NCI-H2196 (cell line): Measurements from ENCODE around the gene APBB3.
A peak's percentile ranks its signal among the peaks of the same experiment; 100 is the strongest.
"Not testable (repeated sequence)": the region's sequence is repeated elsewhere in the genome, so short reads cannot be mapped to it uniquely, and the experiment has no call there.

Experiments used
- DNase-seq: peaks from one replicate; lab custom pipeline; 2025; ENCODE audit not compliant: unreplicated experiment; lab: John Stamatoyannopoulos, UW

Gene APBB3

DNA sequence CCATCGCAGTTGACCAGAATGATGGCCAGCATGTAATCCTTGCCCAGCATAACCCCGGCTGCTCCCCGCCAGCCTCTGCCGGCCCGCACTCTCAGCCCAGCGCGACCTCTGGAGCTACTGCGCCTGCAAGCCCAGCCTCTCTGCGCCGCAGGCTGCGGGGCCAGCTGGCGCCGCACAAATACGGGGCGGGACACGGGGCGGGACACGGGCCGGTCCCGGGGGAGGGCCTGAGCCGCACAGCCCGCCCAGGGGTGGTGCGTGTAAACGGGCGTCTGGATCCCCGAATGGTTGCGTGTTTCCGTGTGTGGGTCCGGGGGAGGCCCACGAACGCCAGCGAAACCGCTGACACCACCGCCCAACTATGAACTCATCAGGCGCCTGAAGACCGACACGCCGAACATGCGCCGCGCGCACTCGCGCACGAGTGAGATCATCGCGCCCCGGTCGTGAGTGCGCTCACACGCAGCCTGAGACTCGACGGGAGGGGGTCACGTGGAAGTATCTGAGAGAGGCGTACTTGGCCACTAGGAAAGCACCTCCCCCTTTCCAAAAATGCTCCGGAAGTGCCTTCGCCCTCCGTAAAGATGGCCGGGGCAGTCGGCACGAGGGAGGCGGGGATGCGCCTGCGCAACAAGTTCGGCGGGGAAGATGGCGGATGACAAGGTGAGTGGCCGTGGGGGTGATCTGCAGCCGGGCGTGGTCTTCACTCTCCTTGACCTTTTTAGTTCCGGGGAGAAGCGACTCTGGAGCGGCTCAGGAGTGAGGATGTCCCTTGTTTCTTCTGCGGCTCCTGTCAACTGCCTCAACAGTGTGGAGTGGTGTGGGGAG lies at the start of gene APBB3, which contains the start of gene SLC35A4:
Gene APBB3, minus strand, starts transcription at position 403 of the 828 bp plus-strand sequence. Its CDS starts 353 bp downstream, at position 50.
Gene SLC35A4, plus strand, starts transcription at position 633 of the 828 bp plus-strand sequence. CDS start 2,342 bp downstream, outside the sequence.
- DNase-seq = peak; percentile 98

DNA sequence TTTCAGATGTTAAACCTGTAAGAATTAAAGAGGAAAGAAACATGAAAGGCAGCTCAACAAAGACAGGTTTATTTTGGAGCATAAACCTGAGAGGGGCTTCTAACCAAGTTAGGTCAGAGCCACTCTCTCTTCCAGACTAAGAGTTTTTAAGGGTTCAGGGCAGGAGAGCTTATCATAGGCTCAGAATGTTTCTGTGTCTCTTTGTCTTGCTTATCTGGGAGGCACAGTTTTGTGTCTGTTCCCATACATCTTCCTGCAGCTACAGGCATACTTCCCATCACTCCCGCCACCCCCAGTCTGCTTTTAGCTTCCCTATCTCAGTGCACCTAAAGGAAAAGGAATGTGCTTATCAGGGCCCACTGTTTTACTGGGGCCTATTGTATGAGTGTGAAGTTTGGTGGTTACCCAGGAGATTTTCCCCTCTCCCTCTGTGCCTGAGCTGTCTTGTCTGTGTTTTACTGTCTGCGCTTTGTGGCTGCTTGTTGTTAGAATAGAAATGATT lies 46.7 kb upstream of the APBB3 start:
- no peak for DNase-seq

- DNase-seq = no peak
Observed at GRCh38 chr5:140609126-140609525, 44.7 kb upstream of the APBB3 start.

GRCh38 chr5:140608722-140609121 lies 44.3 kb upstream of the APBB3 start:
- DNase-seq = no peak

- no peak for DNase-seq
Observed at GRCh38 chr5:140607031-140607430, 42.6 kb upstream of the APBB3 start.

- DNase-seq = no peak
Observed at GRCh38 chr5:140605879-140606278, 41.5 kb upstream of the APBB3 start.

GRCh38 chr5:140603734-140604133 lies 39.3 kb upstream of the APBB3 start:
- no peak for DNase-seq

- DNase-seq = not testable (repeated sequence)
Observed at GRCh38 chr5:140603446-140603698, 39.0 kb upstream of the APBB3 start.

DNA sequence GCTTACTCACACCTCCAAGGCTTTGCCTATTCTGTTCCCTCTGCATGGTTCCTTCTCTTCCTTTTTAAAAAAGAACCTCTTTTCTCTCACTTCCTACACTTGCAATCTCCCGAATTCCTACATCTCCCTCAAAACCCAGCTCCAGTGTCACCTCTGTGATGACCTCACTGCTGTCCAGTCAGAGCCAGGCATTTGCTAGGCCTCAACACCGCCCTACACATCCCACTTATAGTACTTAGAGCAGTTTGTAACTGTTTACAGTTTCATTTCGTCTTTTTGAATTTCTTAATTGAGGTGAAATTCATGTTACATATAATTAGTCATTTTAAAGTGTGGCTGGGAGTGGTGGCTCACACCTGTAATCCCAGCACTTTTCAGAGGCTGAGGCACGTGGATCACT lies 37.7 kb upstream of the APBB3 start:
- no peak for DNase-seq

DNA sequence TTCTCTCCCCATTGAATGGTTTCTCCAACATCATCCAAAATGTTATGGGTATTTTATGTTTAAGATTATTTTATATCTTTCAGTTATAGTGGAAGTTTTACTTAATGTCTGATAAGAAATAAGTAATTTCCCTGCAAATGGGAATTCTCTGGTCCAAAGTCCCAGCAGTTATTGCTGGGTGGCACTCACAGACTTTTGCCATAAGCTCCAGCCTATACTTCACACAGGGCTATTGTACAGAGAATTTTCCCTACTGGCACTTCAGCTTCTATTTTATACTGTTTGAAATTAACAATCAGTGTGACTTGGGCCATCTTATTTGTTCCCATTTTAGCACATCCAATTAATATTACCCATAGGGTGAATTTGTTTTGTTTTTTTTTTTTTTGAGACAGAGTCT lies 35.7 kb upstream of the APBB3 start:
- no peak for DNase-seq

DNA sequence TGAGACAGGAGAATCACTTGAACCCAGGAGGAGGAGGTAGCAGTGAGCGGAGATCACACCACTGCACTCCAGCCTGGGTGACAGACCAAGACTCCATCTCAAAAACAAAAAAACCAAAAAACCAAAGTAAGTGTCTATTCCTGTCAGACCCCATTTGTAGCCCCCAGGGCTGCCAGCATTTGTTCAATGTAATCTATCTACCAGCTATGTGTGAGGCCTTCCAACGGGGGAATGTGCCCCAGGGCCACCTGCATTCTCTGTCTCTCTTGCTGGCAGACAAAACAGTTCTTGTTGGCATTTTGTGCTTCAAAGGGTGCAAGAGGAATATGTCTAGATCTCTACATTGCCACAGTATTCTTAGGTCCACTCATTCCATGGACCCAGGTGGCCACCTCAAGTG lies 34.4 kb upstream of the APBB3 start:
- no peak for DNase-seq

DNA sequence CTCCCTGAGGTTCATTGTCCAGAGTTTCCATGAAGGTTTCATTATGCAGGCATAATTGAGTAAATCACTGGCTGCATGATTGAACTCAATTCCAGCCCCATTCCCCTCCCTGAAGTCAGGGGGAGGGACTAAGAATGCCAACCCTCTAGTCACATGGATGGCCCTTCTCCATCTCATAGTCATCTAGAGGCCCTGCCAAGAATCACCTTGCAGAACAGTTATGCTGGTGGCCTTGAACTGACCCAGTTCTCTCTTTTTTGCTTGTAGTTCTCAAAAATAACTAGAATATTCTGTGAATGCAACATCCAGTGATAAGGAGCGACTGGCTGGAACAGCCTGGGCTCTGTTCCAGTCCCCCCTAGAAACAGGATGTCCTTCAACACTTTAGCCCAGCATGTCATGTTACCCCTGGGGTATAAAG lies 31.9 kb upstream of the APBB3 start:
- DNase-seq = no peak

GRCh38 chr5:140595538-140596300 lies 31.3 kb upstream of the APBB3 start:
- peak; percentile 38 for DNase-seq

DNA sequence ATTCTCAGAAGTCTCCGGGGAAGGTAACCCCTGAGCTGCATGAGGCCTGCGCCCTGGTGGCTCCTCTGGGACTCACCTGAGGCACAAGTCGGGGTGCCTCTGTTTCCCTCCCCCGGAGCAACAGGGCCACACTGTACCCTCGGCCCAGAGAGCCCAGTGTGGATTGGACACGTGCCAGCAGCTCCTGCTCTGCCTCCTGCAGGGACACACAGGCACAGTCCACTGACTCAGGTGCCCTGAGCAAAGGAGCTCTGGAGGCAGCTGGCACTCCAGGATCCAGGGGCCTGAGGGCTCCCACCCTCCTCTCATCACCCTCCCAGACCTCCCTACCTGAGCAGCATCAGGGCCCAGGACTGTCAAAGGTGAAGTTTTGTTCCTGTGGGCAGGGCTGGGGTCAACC lies 29.8 kb upstream of the APBB3 start:
- no peak for DNase-seq

DNA sequence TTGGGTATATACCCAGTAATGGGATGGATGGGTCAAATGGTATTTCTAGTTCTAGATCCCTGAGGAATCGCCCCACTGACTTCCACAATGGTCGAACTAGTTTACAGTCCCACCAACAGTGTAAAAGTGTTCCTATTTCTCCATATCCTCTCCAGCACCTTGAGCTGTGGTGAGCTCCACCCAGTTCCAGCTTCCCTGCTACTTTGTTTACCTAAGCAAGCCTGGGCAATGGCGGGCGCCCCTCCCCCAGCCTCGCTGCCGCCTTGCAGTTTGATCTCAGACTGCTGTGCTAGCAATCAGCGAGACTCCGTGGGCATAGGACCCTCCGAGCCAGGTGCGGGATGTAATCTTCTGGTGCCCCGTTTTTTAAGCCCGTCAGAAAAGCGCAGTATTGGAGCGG lies 28.7 kb upstream of the APBB3 start:
- DNase-seq = not testable (repeated sequence)

- DNase-seq = no peak
Observed at GRCh38 chr5:140591747-140592372, 27.5 kb upstream of the APBB3 start.

GRCh38 chr5:140590861-140591260 lies 26.5 kb upstream of the APBB3 start:
- DNase-seq = no peak

- DNase-seq = no peak
Observed at GRCh38 chr5:140588311-140589070, 24.1 kb upstream of the APBB3 start.

DNA sequence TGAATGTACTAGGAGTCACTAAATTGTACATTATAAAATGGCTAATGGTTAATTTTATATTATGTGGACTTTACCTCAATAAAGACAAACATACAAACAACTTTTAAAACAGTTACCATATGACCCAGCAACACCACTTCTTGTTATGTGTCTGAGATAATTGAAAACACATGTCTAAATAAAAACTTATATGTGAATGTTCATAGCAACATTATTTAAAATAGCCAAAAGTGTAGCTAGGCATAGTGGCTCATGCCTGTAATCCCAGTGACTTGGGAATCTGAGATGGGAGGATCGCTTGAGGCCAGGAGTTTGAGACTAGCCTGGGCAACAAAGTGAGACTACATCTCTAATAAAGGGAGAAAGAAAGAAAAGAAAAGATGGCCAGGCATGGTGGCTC lies 23.1 kb upstream of the APBB3 start:
- no peak for DNase-seq

GRCh38 chr5:140579188-140579747 lies 14.9 kb upstream of the APBB3 start:
- DNase-seq = not testable (repeated sequence)

DNA sequence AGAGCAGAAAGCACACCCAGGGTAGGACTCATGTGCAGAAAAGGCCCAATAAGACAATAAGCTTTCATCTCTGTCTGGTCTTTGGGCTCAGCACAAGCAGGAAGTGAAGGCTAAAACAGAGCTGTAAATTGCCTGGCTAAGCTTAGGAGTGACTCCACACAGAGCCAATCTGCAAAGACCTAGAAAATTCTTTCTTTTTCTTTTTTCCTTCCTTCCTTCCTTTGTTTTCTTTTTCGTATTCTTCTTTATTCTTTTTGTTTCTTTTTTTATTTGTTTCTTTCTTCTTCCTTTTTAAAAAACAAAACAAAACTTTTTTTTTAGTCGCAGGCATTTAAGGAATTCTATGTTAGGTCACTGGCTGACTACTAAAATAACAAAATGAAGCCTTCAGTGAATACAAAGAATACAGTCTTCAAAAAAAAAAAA lies 12.4 kb upstream of the APBB3 start:
- no peak for DNase-seq
